ENCODE data around the gene PPP1R10. TPM values are rescaled to one million over a fixed set of nuclear protein-coding genes. Genes with fewer than 3 reads are reported as not detected.

Gene PPP1R10
- total and polyA plus RNA-seq, 2 of the 13 experiments (the other 11 are each of a cell fraction or from before 2014, with no cell fraction given): 26.3 to 38.4 TPM

DNA sequence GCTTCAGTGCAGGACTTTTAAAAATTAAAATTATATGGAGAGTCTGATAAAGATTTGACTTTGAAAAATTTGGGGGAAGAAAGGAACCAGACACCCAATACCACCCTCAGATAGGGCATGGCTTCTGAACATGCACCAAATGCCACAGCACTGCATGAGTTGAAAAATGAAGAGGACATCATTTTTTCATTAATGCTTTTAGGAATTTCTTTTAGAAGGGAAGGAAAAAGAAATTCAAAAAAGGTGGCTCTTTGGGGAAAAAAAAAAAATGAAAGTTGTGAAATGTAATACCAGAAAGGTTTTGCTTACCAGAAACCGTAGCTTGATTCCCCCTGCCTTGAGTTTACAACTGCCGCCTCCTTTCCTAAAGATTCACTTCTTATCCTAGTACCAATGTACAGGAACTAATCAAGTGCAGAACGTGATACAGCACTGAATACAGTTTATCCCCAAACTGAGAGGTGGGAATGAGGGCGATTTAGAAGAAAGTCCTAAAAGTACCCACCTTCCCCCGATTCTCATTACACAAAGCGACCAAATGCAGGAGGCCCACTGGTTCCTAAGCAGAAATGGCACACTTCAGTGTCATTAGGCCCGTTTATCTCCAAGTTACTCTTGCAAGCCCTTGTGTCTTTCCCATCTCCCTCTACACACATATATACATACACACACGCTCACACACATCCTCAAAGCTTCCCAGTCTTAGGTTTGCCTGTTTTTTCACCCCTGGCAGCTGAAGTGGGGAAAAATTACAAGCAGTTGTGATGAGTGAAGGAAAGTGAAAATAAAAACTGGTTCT lies 2.8 kb downstream of the PPP1R10 start (continued):
- 0 out of 2 replicates have a peak, but pooled peaks have one; percentile 23 for TF ChIP-seq PHF21A (CRISPR knock-in tag; IDR thresholded peaks at IDR 0.05)
- no peak for TF ChIP-seq ZNF776 (CRISPR knock-in tag; IDR thresholded peaks at IDR 0.05)
- TF ChIP-seq NBN (conservative IDR thresholded peaks at IDR 0.05): no peak
- TF ChIP-seq SMARCC2 (IDR thresholded peaks at IDR 0.05): no peak
- no peak for TF ChIP-seq ZNF615 (CRISPR knock-in tag; IDR thresholded peaks at IDR 0.05; ENCODE audit: borderline replicate concordance)
- no peak for TF ChIP-seq ZNF879 (CRISPR knock-in tag; IDR thresholded peaks at IDR 0.05)
- TF ChIP-seq ZFX (CRISPR knock-in tag; IDR thresholded peaks at IDR 0.05; ENCODE audit: low read depth): peak; percentile 42; the same call in 1 of the 2 replicates
- 0 out of 2 replicates have a peak, but pooled peaks have one; percentile 13 for TF ChIP-seq PAXIP1 (CRISPR knock-in tag; conservative IDR thresholded peaks at IDR 0.05)
- TF ChIP-seq ZNF740 (CRISPR knock-in tag; IDR thresholded peaks at IDR 0.05): 0 out of 2 replicates have a peak, but pooled peaks have one; percentile 5
- TF ChIP-seq ARNTL (CRISPR knock-in tag; IDR thresholded peaks at IDR 0.05): no peak
- peak; percentile 54; the same call in 1 of the 2 replicates for TF ChIP-seq KMT2B (CRISPR knock-in tag; IDR thresholded peaks at IDR 0.05)
- TF ChIP-seq MIER3 (CRISPR knock-in tag; IDR thresholded peaks at IDR 0.05; ENCODE audit: borderline replicate concordance): no peak
- no peak for TF ChIP-seq KDM5B (CRISPR knock-in tag; IDR thresholded peaks at IDR 0.05; ENCODE audit: borderline replicate concordance)
- no peak for TF ChIP-seq STAG1 (CRISPR knock-in tag; IDR thresholded peaks at IDR 0.05)
- no peak for TF ChIP-seq ZBTB2 (CRISPR knock-in tag; IDR thresholded peaks at IDR 0.05; ENCODE audit: low read depth)
- no peak; the same call in 1 of the 2 replicates for TF ChIP-seq ZNF557 (CRISPR knock-in tag; IDR thresholded peaks at IDR 0.05)
- TF ChIP-seq ZNF282 (IDR thresholded peaks at IDR 0.05; ENCODE audit: partially characterized antibody): no peak
- TF ChIP-seq ZNF101 (CRISPR knock-in tag; IDR thresholded peaks at IDR 0.05; ENCODE audit: borderline replicate concordance, low read depth): no peak
- peak; percentile 53 to 80; a peak in 3 of 4 replicates for TF ChIP-seq POLR2A (IDR thresholded peaks at IDR 0.05; ENCODE audit: insufficient read depth in 1 of 2, low read depth in 2 of 2, low read length in 2 of 2)
- TF ChIP-seq ZMAT3 (CRISPR knock-in tag; conservative IDR thresholded peaks at IDR 0.05): no peak
- no peak for TF ChIP-seq ZBTB4 (CRISPR knock-in tag; IDR thresholded peaks at IDR 0.05; ENCODE audit: borderline replicate concordance)
- TF ChIP-seq ZNF563 (CRISPR knock-in tag; IDR thresholded peaks at IDR 0.05): no peak
